HFFc6 (cell line): Measurements from ENCODE around the gene COA4. TPM values are rescaled to one million over a fixed set of nuclear protein-coding genes. Genes with fewer than 3 reads are reported as not detected.

Experiments
- DNase-seq: peaks from one replicate; pipeline ENCODE4 v3.0.0-alpha.2; 2018
- H3K27ac Mint-ChIP-seq: 2 replicates; pipeline ENCODE4 v1.8.0; 2020; ENCODE audit warnings: mild to moderate bottlenecking, mixed read lengths
- H3K27me3 Mint-ChIP-seq: 2 replicates; pipeline ENCODE4 v1.8.0; 2021; ENCODE audit warnings: mild to moderate bottlenecking, moderate library complexity, mixed read lengths; ENCODE audit not compliant: insufficient read depth
- H3K36me3 Mint-ChIP-seq: 2 replicates; pipeline ENCODE4 v1.8.0; 2021; ENCODE audit warnings: low read depth, mixed read lengths
- H3K4me1 Mint-ChIP-seq: 2 replicates; pipeline ENCODE4 v1.8.0; 2020; ENCODE audit warnings: low read depth, mixed read lengths
- H3K4me3 Mint-ChIP-seq: 2 replicates; pipeline ENCODE4 v1.8.0; 2020; ENCODE audit warnings: mild to moderate bottlenecking, moderate library complexity, mixed read lengths
- H3K9me3 Mint-ChIP-seq: 2 replicates; pipeline ENCODE4 v1.8.0; 2020; ENCODE audit warnings: mild to moderate bottlenecking, mixed read lengths
- CTCF ChIP-seq: fragments of 200-600 bp; sonication (generic); IDR thresholded peaks from 2 replicates; pipeline ENCODE4 v1.5.0; 2021; ENCODE audit warnings: antibody characterized with exemption, mild to moderate bottlenecking
- total RNA-seq, 6 experiments: library from RNA; stranded (reverse); fragmentation: NEBNext Ultra II Directional; extraction: Animal tissue kit (Norgen Biotek cat#: 25700); gene quantifications; 2 replicates in 1 of 6; 3 replicates in 5 of 6; pipeline ENCODE4 v1.2.3, GENCODE V29; 2021

Gene COA4
- total RNA-seq, 6 experiments from 2014 or later, result 78.9 to 103 (median 81.4) TPM

- TF ChIP-seq CTCF, result no peak
- no peak overlapping the region for H3K27ac Mint-ChIP-seq
- peaks cover 1% of the 10 kb centered on the region; the same call in 1 of the 2 replicates for H3K27me3 Mint-ChIP-seq
- no peak overlapping the region for H3K4me3 Mint-ChIP-seq
- peaks cover 9% of the 10 kb centered on the region for H3K4me1 Mint-ChIP-seq
- no peaks in the 10 kb centered on the region for H3K9me3 Mint-ChIP-seq
- peaks cover 20% of the 10 kb centered on the region for H3K36me3 Mint-ChIP-seq
- no peak for DNase-seq
Measured at GRCh38 chr11:73912026-73912425, 35.4 kb upstream of the COA4 start.

GRCh38 chr11:73907191-73907590, 30.5 kb upstream of the COA4 start:
- H3K36me3 Mint-ChIP-seq, result peaks cover 18% of the 10 kb centered on the region
- peak; percentile 45 for DNase-seq

GRCh38 chr11:73902303-73902702, 25.7 kb upstream of the COA4 start:
- Mint-ChIP-seq H3K9me3 (no peaks in the 10 kb centered on the region), H3K36me3 (peaks cover 17% of the 10 kb centered on the region), H3K27ac (no peak overlapping the region), H3K27me3 (no peaks in the 10 kb centered on the region; the same call in 1 of the 2 replicates), H3K4me3 (no peak overlapping the region), H3K4me1 (peaks cover 7% of the 10 kb centered on the region)
- DNase-seq, result no peak
- TF ChIP-seq CTCF, result no peak

More at GRCh38 chr11:73907191-73907590, 30.5 kb upstream of the COA4 start:
- Mint-ChIP-seq H3K4me1 (peaks cover 9% of the 10 kb centered on the region), H3K27me3 (peaks cover 1% of the 10 kb centered on the region; the same call in 1 of the 2 replicates), H3K27ac (no peak overlapping the region), H3K9me3 (no peaks in the 10 kb centered on the region), H3K4me3 (no peak overlapping the region)
- peak; percentile 56 for TF ChIP-seq CTCF

- Mint-ChIP-seq H3K4me3 (peak overlapping the region; percentile 0; the same call in 1 of the 2 replicates), H3K36me3 (peaks cover 5% of the 10 kb centered on the region; the same call in 1 of the 2 replicates), H3K4me1 (peaks cover 10% of the 10 kb centered on the region), H3K9me3 (no peaks in the 10 kb centered on the region), H3K27ac (peak overlapping the region; percentile 20), H3K27me3 (no peaks in the 10 kb centered on the region)
- TF ChIP-seq CTCF, result no peak
- peak; percentile 41 for DNase-seq
Measured at GRCh38 chr11:73894725-73895335, 18.2 kb upstream of the COA4 start.

- peaks cover 17% of the 10 kb centered on the region for H3K4me1 Mint-ChIP-seq
- no peaks in the 10 kb centered on the region for H3K9me3 Mint-ChIP-seq
- H3K27ac Mint-ChIP-seq, result no peak overlapping the region
- no peaks in the 10 kb centered on the region for H3K36me3 Mint-ChIP-seq
- no peaks in the 10 kb centered on the region for H3K27me3 Mint-ChIP-seq
- no peak for TF ChIP-seq CTCF
- H3K4me3 Mint-ChIP-seq, result no peak overlapping the region
- DNase-seq, result no peak
Measured at GRCh38 chr11:73893041-73893440, 16.4 kb upstream of the COA4 start.
